OCI-LY1 (cell line): Measurements from ENCODE around the gene HINFP.

Source experiments
- EZH2 ChIP-seq: fragments of 200-600 bp; sonication (generic), shearing (Covaris generic); IDR thresholded peaks from 2 replicates; pipeline ENCODE4 v1.8.0; 2017; ENCODE audit warnings: borderline replicate concordance, mixed run types, mild to moderate bottlenecking, antibody characterized with exemption, low read length, moderate library complexity, mixed read lengths
- TF ChIP-seq, protein P1 (sequence below): fragments of 200-600 bp; sonication (generic), shearing (Covaris generic); IDR thresholded peaks from 2 replicates; pipeline ENCODE4 v1.5.1; 2017; ENCODE audit warnings: mild to moderate bottlenecking, antibody characterized with exemption, low read length, moderate library complexity, mixed read lengths

DNA sequence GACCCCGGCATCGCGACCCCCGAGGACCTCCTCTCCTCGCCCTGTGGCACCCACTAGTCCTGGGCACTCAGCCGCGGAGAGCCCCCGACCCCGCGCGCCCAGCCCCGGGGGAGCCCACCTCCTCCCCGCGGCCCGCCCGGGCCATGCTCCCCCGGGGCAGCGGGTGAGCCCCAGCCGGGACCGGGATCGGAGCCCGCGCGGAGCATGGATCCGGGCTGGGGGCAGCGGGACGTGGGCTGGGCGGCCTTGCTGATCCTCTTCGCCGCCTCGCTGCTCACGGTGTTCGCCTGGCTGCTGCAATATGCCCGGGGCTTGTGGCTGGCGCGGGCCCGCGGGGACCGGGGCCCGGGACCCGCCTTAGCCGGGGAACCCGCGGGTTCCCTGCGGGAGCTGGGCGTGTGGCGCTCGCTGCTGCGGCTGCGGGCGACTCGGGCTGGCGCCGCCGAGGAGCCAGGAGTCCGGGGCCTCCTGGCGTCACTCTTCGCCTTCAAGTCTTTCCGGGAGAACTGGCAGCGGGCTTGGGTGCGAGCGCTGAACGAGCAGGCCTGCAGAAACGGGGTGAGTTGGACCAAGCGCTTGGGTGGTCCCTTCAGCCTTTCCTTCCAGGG lies 13.7 kb upstream of the HINFP start:
- TF ChIP-seq, protein P1, sequence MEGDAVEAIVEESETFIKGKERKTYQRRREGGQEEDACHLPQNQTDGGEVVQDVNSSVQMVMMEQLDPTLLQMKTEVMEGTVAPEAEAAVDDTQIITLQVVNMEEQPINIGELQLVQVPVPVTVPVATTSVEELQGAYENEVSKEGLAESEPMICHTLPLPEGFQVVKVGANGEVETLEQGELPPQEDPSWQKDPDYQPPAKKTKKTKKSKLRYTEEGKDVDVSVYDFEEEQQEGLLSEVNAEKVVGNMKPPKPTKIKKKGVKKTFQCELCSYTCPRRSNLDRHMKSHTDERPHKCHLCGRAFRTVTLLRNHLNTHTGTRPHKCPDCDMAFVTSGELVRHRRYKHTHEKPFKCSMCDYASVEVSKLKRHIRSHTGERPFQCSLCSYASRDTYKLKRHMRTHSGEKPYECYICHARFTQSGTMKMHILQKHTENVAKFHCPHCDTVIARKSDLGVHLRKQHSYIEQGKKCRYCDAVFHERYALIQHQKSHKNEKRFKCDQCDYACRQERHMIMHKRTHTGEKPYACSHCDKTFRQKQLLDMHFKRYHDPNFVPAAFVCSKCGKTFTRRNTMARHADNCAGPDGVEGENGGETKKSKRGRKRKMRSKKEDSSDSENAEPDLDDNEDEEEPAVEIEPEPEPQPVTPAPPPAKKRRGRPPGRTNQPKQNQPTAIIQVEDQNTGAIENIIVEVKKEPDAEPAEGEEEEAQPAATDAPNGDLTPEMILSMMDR = no peak
- no peak for TF ChIP-seq EZH2
